Activated CD8-positive, alpha-beta T cell treated with anti-CD3 and anti-CD28 coated beads, Interleukin-2, amount 10 ng/mL, durations not matched to agents 7 days and 5 days (primary cell): ENCODE measurements around the gene DAZAP1. TPM values are rescaled to one million over a fixed set of nuclear protein-coding genes. Genes with fewer than 3 reads are reported as not detected.

Source experiments
- ATAC-seq: fragments of 150-1000 bp; cut with Tn5 transposase; one replicate; pipeline ENCODE4 v1.10.0; 2021; ENCODE audit warnings: moderate library complexity
- CTCF ChIA-PET: fragments of 350-600 bp; sonication (Branson Sonifier 250); formaldehyde crosslinking; loops from one replicate; lab custom pipeline; 2021; ENCODE audit warnings: antibody characterized with exemption; lab: Charles Lee
- POLR2A ChIA-PET: fragments of 350-600 bp; sonication (Branson Sonifier 250); formaldehyde crosslinking; loops from one replicate; lab custom pipeline; 2021; ENCODE audit warnings: antibody characterized with exemption; lab: Charles Lee
- DNase-seq: peaks from one replicate; pipeline ENCODE4 v3.0.0-alpha.2; 2020
- H3K27ac Mint-ChIP-seq: one replicate; pipeline ENCODE4 v1.8.0; 2021; ENCODE audit warnings: mild to moderate bottlenecking, mixed read lengths
- H3K27me3 Mint-ChIP-seq: one replicate; pipeline ENCODE4 v1.8.0; 2021; ENCODE audit warnings: low read depth, mixed read lengths
- H3K36me3 Mint-ChIP-seq: one replicate; pipeline ENCODE4 v1.8.0; 2021; ENCODE audit warnings: low read depth, mixed read lengths
- H3K4me1 Mint-ChIP-seq: one replicate; pipeline ENCODE4 v1.8.0; 2021; ENCODE audit warnings: low read depth, mixed read lengths
- H3K4me3 Mint-ChIP-seq: one replicate; pipeline ENCODE4 v1.8.0; 2021; ENCODE audit warnings: mild to moderate bottlenecking, mixed read lengths
- H3K9me3 Mint-ChIP-seq: one replicate; pipeline ENCODE4 v1.8.0; 2022; ENCODE audit warnings: mixed read lengths; ENCODE audit not compliant: insufficient read depth
- total RNA-seq, 2 experiments: library from RNA; stranded (reverse); gene quantifications; one replicate each; pipeline ENCODE4 v1.2.3, GENCODE V29; 2021

The DAZAP1 gene
- total RNA-seq, 2 experiments from 2014 or later: 264 to 270 TPM

- no peak for ATAC-seq
These were observed 46.4 kb downstream of the DAZAP1 start for GRCh38 chr19:1453525-1454364.

GRCh38 chr19:1455002-1455335 is 47.6 kb downstream of the DAZAP1 start:
- ATAC-seq (no peak), DNase-seq (no peak)
- ChIA-PET CTCF (interaction anchor here (1.0 kb wide), 1 partner anchor 10 kb away, joined by 4 read pairs; no protein-coding TSS in a partner anchor), POLR2A (no interaction called here)
- Mint-ChIP-seq H3K9me3 (no peaks in the 10 kb centered on the region), H3K27me3 (peaks cover 55% of the 10 kb centered on the region), H3K4me1 (peaks cover 14% of the 10 kb centered on the region), H3K27ac (no peak overlapping the region), H3K4me3 (no peak overlapping the region), H3K36me3 (no peaks in the 10 kb centered on the region)

More at GRCh38 chr19:1453525-1454364, 46.4 kb downstream of the DAZAP1 start:
- DNase-seq: no peak
- no peak overlapping the region for H3K27ac Mint-ChIP-seq
- ChIA-PET CTCF (interaction anchor here (2.0 kb wide), 1 partner anchor 9 kb away, joined by 10 read pairs; no protein-coding TSS in a partner anchor), POLR2A (interaction anchor here (1.2 kb wide), 1 partner anchor 10 kb away, joined by 4 read pairs; no protein-coding TSS in a partner anchor)
- H3K4me3 Mint-ChIP-seq: no peak overlapping the region
- no peaks in the 10 kb centered on the region for H3K9me3 Mint-ChIP-seq
- peaks cover 63% of the 10 kb centered on the region for H3K27me3 Mint-ChIP-seq
- no peaks in the 10 kb centered on the region for H3K36me3 Mint-ChIP-seq
- peaks cover 19% of the 10 kb centered on the region for H3K4me1 Mint-ChIP-seq

GRCh38 chr19:1455336-1456120 is 48.1 kb downstream of the DAZAP1 start:
- no peak overlapping the region for H3K4me3 Mint-ChIP-seq
- ATAC-seq (peak; percentile 68), DNase-seq (peak; percentile 65)
- H3K27me3 Mint-ChIP-seq: peaks cover 52% of the 10 kb centered on the region
- H3K4me1 Mint-ChIP-seq: peaks cover 11% of the 10 kb centered on the region
- H3K9me3 Mint-ChIP-seq: no peaks in the 10 kb centered on the region
- H3K27ac Mint-ChIP-seq: no peak overlapping the region
- H3K36me3 Mint-ChIP-seq: no peaks in the 10 kb centered on the region
- ChIA-PET POLR2A (no interaction called here), CTCF (interaction anchor here (1.0 kb wide), 1 partner anchor 10 kb away, joined by 4 read pairs; no protein-coding TSS in a partner anchor)

- Mint-ChIP-seq H3K36me3 (no peaks in the 10 kb centered on the region), H3K27ac (no peak overlapping the region), H3K27me3 (peaks cover 44% of the 10 kb centered on the region), H3K9me3 (no peaks in the 10 kb centered on the region), H3K4me3 (no peak overlapping the region), H3K4me1 (peaks cover 9% of the 10 kb centered on the region)
- ChIA-PET POLR2A (no interaction called here), CTCF (no interaction called here)
- ATAC-seq (no peak), DNase-seq (no peak)
These were observed 48.9 kb downstream of the DAZAP1 start for GRCh38 chr19:1456121-1456900.

- DNase-seq (no peak), ATAC-seq (no peak)
- ChIA-PET POLR2A (no interaction called here), CTCF (interaction anchor here (0.6 kb wide), 1 partner anchor 9 kb away, joined by 3 read pairs; no protein-coding TSS in a partner anchor)
- peaks cover 9% of the 10 kb centered on the region for H3K4me1 Mint-ChIP-seq
- no peak overlapping the region for H3K4me3 Mint-ChIP-seq
- no peaks in the 10 kb centered on the region for H3K36me3 Mint-ChIP-seq
- H3K27me3 Mint-ChIP-seq: peaks cover 38% of the 10 kb centered on the region
- no peak overlapping the region for H3K27ac Mint-ChIP-seq
- H3K9me3 Mint-ChIP-seq: no peaks in the 10 kb centered on the region
These were observed 49.8 kb downstream of the DAZAP1 start for GRCh38 chr19:1457031-1457739.

GRCh38 chr19:1457892-1458291 is 50.5 kb downstream of the DAZAP1 start:
- Mint-ChIP-seq H3K4me1 (peaks cover 9% of the 10 kb centered on the region), H3K27ac (no peak overlapping the region), H3K36me3 (no peaks in the 10 kb centered on the region), H3K27me3 (peaks cover 32% of the 10 kb centered on the region), H3K4me3 (no peak overlapping the region), H3K9me3 (no peaks in the 10 kb centered on the region)
- no peak for ATAC-seq
- ChIA-PET POLR2A (interaction anchor here (0.6 to 0.9 kb wide), 2 partner anchors 11 to 194 kb away, joined by 3 read pairs; partner anchors contain the start of gene TCF3), CTCF (interaction anchor here (1.2 kb wide), 1 partner anchor 12 kb away, joined by 3 read pairs; no protein-coding TSS in a partner anchor)
- DNase-seq: no peak

- ATAC-seq (no peak), DNase-seq (no peak)
- Mint-ChIP-seq H3K4me3 (no peak overlapping the region), H3K27ac (no peak overlapping the region), H3K36me3 (no peaks in the 10 kb centered on the region), H3K9me3 (no peaks in the 10 kb centered on the region), H3K4me1 (peaks cover 9% of the 10 kb centered on the region), H3K27me3 (peaks cover 23% of the 10 kb centered on the region)
- CTCF ChIA-PET: no interaction called here
- POLR2A ChIA-PET: no interaction called here
These were observed 52.1 kb downstream of the DAZAP1 start for GRCh38 chr19:1459479-1459878.

- no peak overlapping the region for H3K27ac Mint-ChIP-seq
- peaks cover 18% of the 10 kb centered on the region for H3K27me3 Mint-ChIP-seq
- no peaks in the 10 kb centered on the region for H3K9me3 Mint-ChIP-seq
- peaks cover 6% of the 10 kb centered on the region for H3K4me1 Mint-ChIP-seq
- POLR2A ChIA-PET: no interaction called here
- DNase-seq: no peak
- CTCF ChIA-PET: no interaction called here
- H3K4me3 Mint-ChIP-seq: no peak overlapping the region
- no peaks in the 10 kb centered on the region for H3K36me3 Mint-ChIP-seq
- no peak for ATAC-seq
These were observed 52.9 kb downstream of the DAZAP1 start for GRCh38 chr19:1460033-1460995.

GRCh38 chr19:1461862-1462261 is 54.5 kb downstream of the DAZAP1 start:
- H3K27ac Mint-ChIP-seq: no peak overlapping the region
- ATAC-seq (no peak), DNase-seq (no peak)
- H3K27me3 Mint-ChIP-seq: peaks cover 12% of the 10 kb centered on the region
- no peaks in the 10 kb centered on the region for H3K9me3 Mint-ChIP-seq
- CTCF ChIA-PET: no interaction called here
- POLR2A ChIA-PET: no interaction called here
- no peaks in the 10 kb centered on the region for H3K36me3 Mint-ChIP-seq
- no peak overlapping the region for H3K4me3 Mint-ChIP-seq
- H3K4me1 Mint-ChIP-seq: no peaks in the 10 kb centered on the region
